Thyroid gland (tissue), 4 donors: Measurements from ENCODE around the gene ABHD3. TPM values are rescaled to one million over a fixed set of nuclear protein-coding genes. Genes with fewer than 3 reads are reported as not detected.
"Not testable (repeated sequence)": the region's sequence is repeated elsewhere in the genome, so short reads cannot be mapped to it uniquely, and the experiment has no call there.

Experiments
- DNase-seq, 2 donors: peaks; one replicate each; pipeline ENCODE4 v3.0.0-alpha.2; 2019
- H3K27ac ChIP-seq, 3 donors: fragments of 200-600 bp; sonication (generic); 1 replicate in 2 of 3; 2 replicates in 1 of 3; pipeline ENCODE4 v1.5.1; 2016 to 2019; ENCODE audit warnings: mild to moderate bottlenecking in 1 of 3, moderate library complexity in 1 of 3
- H3K27me3 ChIP-seq: fragments of 200-600 bp; sonication (generic); one replicate; pipeline ENCODE4 v1.5.1; 2019
- H3K36me3 ChIP-seq, 2 donors: fragments of 200-600 bp; sonication (generic); one replicate each; pipeline ENCODE4 v1.5.1; 2016 to 2019
- H3K4me1 ChIP-seq, 2 donors: fragments of 200-600 bp; sonication (generic); one replicate each; pipeline ENCODE4 v1.5.1; 2017 to 2019
- H3K4me3 ChIP-seq, 3 donors: fragments of 200-600 bp; sonication (generic); replicated peaks in 1 of 3; 1 replicate in 2 of 3; 2 replicates in 1 of 3; pipeline ENCODE4 v1.5.1; 2016; ENCODE audit warnings: mild to moderate bottlenecking in 1 of 3
- H3K9me3 ChIP-seq: fragments of 200-600 bp; sonication (generic); one replicate; pipeline ENCODE4 v1.5.1; 2017
- POLR2A ChIP-seq, 2 donors: fragments of 450-650 bp; IDR thresholded peaks; one replicate each; pipeline ENCODE4 v1.6.1; 2017; ENCODE audit warnings: antibody characterized with exemption in 2 of 2, mild to moderate bottlenecking in 2 of 2, moderate library complexity in 1 of 2
- whole genome bisulfite sequencing, 2 donors: methylation state at CpG; one replicate each; pipeline ENCODE4 v1.1.5; 2017; 5-methylcytosine and 5-hydroxymethylcytosine counted together
- intact Hi-C: fragments of 100-400 bp; cut with DNase I; formaldehyde crosslinking; loops from one replicate; pipeline ENCODE4 v1.15.1; 2023
- total RNA-seq, 4 donors: library from RNA; depleted of rRNA; stranded (reverse); fragments of >200 nt; gene quantifications; one replicate each; pipeline ENCODE4 v1.2.3, GENCODE V29; 2016
- TF ChIP-seq, protein P1 (sequence below), 6 experiments: fragments of 200-600 bp in 3 of 6; fragments of 450-650 bp in 3 of 6; sonication (generic) in 3 of 6; IDR thresholded peaks; one replicate each; pipeline ENCODE4 v1.5.1; 2016 to 2019; ENCODE audit warnings: antibody characterized with exemption in 6 of 6, mild to moderate bottlenecking in 2 of 6, inconsistent platforms in 1 of 6, moderate library complexity in 1 of 6

ABHD3 gene
- total RNA-seq, 4 donors from 2014 or later = 17.6 to 28.2 (median 24.5) TPM

GRCh38 chr18:21727702-21728101 is 23.1 kb upstream of the ABHD3 start:
- Histone ChIP-seq H3K27ac (no peak overlapping the region), H3K4me3 (no peak overlapping the region), H3K4me1 (no peaks in the 10 kb centered on the region), H3K9me3 (no peaks in the 10 kb centered on the region), H3K36me3 (no peaks in the 10 kb centered on the region), H3K27me3 (no peaks in the 10 kb centered on the region)
- intact Hi-C loops = no loop called here
- DNase-seq = no peak
- TF ChIP-seq, protein P1, sequence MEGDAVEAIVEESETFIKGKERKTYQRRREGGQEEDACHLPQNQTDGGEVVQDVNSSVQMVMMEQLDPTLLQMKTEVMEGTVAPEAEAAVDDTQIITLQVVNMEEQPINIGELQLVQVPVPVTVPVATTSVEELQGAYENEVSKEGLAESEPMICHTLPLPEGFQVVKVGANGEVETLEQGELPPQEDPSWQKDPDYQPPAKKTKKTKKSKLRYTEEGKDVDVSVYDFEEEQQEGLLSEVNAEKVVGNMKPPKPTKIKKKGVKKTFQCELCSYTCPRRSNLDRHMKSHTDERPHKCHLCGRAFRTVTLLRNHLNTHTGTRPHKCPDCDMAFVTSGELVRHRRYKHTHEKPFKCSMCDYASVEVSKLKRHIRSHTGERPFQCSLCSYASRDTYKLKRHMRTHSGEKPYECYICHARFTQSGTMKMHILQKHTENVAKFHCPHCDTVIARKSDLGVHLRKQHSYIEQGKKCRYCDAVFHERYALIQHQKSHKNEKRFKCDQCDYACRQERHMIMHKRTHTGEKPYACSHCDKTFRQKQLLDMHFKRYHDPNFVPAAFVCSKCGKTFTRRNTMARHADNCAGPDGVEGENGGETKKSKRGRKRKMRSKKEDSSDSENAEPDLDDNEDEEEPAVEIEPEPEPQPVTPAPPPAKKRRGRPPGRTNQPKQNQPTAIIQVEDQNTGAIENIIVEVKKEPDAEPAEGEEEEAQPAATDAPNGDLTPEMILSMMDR (IDR thresholded peaks at IDR 0.05) = no peak
- TF ChIP-seq POLR2A (IDR thresholded peaks at IDR 0.05) = no peak
- WGBS, 2 donors = 88 to 94% methylated on average over 2 of the region's 2 CpGs

DNA sequence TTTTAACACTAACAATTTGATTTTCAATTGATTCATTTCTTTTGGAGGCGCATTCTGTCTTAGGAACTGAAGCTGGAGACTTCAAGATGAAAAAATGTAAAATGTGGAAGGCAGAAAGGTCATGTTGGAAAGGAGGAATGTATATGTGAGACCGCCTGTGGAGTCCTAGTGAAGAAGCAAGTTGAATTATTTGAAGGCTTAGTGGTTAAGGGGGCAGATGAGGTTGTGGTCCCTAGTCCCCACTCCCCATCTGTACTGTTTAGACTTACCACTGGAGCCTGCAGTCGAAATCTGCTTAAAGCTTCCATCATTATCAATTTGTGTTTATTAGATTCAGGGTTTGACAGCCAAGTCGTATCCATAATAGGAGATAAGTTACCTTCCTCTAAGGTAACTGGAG is 20.6 kb upstream of the ABHD3 start:
- Histone ChIP-seq H3K4me1 (no peaks in the 10 kb centered on the region), H3K9me3 (no peaks in the 10 kb centered on the region), H3K27ac (no peak overlapping the region), H3K27me3 (no peaks in the 10 kb centered on the region), H3K4me3 (no peak overlapping the region), H3K36me3 (no peaks in the 10 kb centered on the region)
- intact Hi-C loops = no loop called here
- TF ChIP-seq POLR2A (IDR thresholded peaks at IDR 0.05) = no peak
- TF ChIP-seq, protein P1 (IDR thresholded peaks at IDR 0.05) = no peak
- no peak for DNase-seq
- WGBS, 2 donors = 88 to 92% methylated on average over 4 of the region's 4 CpGs

GRCh38 chr18:21722687-21723086 is 18.1 kb upstream of the ABHD3 start:
- intact Hi-C loops = no loop called here
- H3K36me3 ChIP-seq = no peaks in the 10 kb centered on the region
- H3K27me3 ChIP-seq = no peaks in the 10 kb centered on the region
- H3K4me3 ChIP-seq = no peak overlapping the region
- no peaks in the 10 kb centered on the region for H3K9me3 ChIP-seq
- H3K27ac ChIP-seq = no peak overlapping the region
- TF ChIP-seq, protein P1 (IDR thresholded peaks at IDR 0.05) = no peak
- no peak for TF ChIP-seq POLR2A (IDR thresholded peaks at IDR 0.05)
- H3K4me1 ChIP-seq = no peaks in the 10 kb centered on the region
- WGBS, 2 donors = 80 to 94% methylated on average over 2 of the region's 2 CpGs
- DNase-seq = no peak

GRCh38 chr18:21714474-21714873 is 9.9 kb upstream of the ABHD3 start:
- no peaks in the 10 kb centered on the region for H3K36me3 ChIP-seq
- intact Hi-C loops = no loop called here
- no peak overlapping the region for H3K27ac ChIP-seq
- no peak for DNase-seq
- no peak for TF ChIP-seq POLR2A (IDR thresholded peaks at IDR 0.05)
- TF ChIP-seq, protein P1 (IDR thresholded peaks at IDR 0.05) = no peak
- H3K9me3 ChIP-seq = no peaks in the 10 kb centered on the region
- H3K4me3 ChIP-seq = no peak overlapping the region
- H3K4me1 ChIP-seq = no peaks in the 10 kb centered on the region
- WGBS, 2 donors = 100% methylated on average over 1 of the region's 1 CpG
- no peaks in the 10 kb centered on the region for H3K27me3 ChIP-seq

GRCh38 chr18:21707130-21707529 is 2.6 kb upstream of the ABHD3 start:
- H3K27ac ChIP-seq, H3K4me3 ChIP-seq, DNase-seq, intact Hi-C loops, H3K36me3 ChIP-seq, H3K27me3 ChIP-seq, H3K4me1 ChIP-seq, H3K9me3 ChIP-seq: not testable (repeated sequence)
- 85 to 90% methylated on average over 7 of the region's 7 CpGs for WGBS, 2 donors

GRCh38 chr18:21706386-21706865 is 1.9 kb upstream of the ABHD3 start:
- Histone ChIP-seq H3K9me3 (no peaks in the 10 kb centered on the region), H3K27me3 (no peaks in the 10 kb centered on the region), H3K27ac (no peak overlapping the region), H3K36me3 (no peaks in the 10 kb centered on the region), H3K4me1 (peaks cover 0 to 3% of the 10 kb centered on the region in 2 donors), H3K4me3 (no peak overlapping the region)
- WGBS, 2 donors = 97 to 100% methylated on average over 5 to 7 of the region's 28 CpGs
- DNase-seq = no peak
- intact Hi-C loops = no loop called here
- no peak for TF ChIP-seq POLR2A (IDR thresholded peaks at IDR 0.05)
- TF ChIP-seq, protein P1 (IDR thresholded peaks at IDR 0.05) = no peak
